Measurements from ENCODE around the gene SLC9A5. TPM values are rescaled to one million over a fixed set of nuclear protein-coding genes. Genes with fewer than 3 reads are reported as not detected.

Gene SLC9A5
- total and polyA plus RNA-seq, 9 of the 15 experiments (the other 6 are each of a cell fraction or from before 2014, with no cell fraction given): 0.06 to 3.1 (median 1.2) TPM

GRCh38 chr16:67265834-67266233 lies 17.1 kb downstream of the SLC9A5 start:
- Histone ChIP-seq H3K4me2 (ENCODE audit: insufficient read depth, low read length) (no peak overlapping the region), H3K27me3 (ENCODE audit: control insufficient read depth in 2 of 2, insufficient read depth in 2 of 2, low read length in 2 of 2) (no peaks in the 10 kb centered on the region), H2AFZ (ENCODE audit: low read depth, low read length) (no peak overlapping the region), H3K9ac (ENCODE audit: insufficient read depth in 1 of 2, low read depth in 2 of 2, low read length in 2 of 2) (peak overlapping the region in 1 of 2 experiments; percentile 6; a peak in 1 of 4 replicates), H4K20me1 (replicated peaks; ENCODE audit: control insufficient read depth, insufficient read depth, low read length) (no peaks in the 10 kb centered on the region), H3K36me3 (ENCODE audit: control insufficient read depth, insufficient read depth, low read length) (no peaks in the 10 kb centered on the region), H3K27ac (ENCODE audit: extremely low read depth, low read depth, low read length) (no peak overlapping the region), H3K4me3 (no peak overlapping the region), H3K9me1 (ENCODE audit: control insufficient read depth, insufficient read depth, low read length) (no peaks in the 10 kb centered on the region), H3K79me2 (ENCODE audit: control insufficient read depth, insufficient read depth, low read length) (no peaks in the 10 kb centered on the region), H3K4me1 (replicated peaks in 1 of 2; ENCODE audit: control insufficient read depth in 2 of 2, insufficient read depth in 2 of 2, low read length in 2 of 2) (peaks cover 24 to 32% of the 10 kb centered on the region in 2 experiments), H3K9me3 (replicated peaks; ENCODE audit: control insufficient read depth, insufficient read depth, low read depth, low read length) (no peaks in the 10 kb centered on the region)
- DNase-seq (ENCODE audit: extremely low read depth in 1 of 4, low spot score in 3 of 4) (no peak), FAIRE-seq (no peak), ATAC-seq (no peak)
- BruUV-seq (replicated peaks): no TSS peak
- POLR2A ChIA-PET: interaction anchor here (0.8 to 1.7 kb wide), 5 partner anchors 13 to 366 kb away, joined by 3 to 9 read pairs (median 4); partner anchors contain the start of gene PLEKHG4
- in situ Hi-C loops (cut with MboI): no loop called here
- CTCF ChIA-PET (ENCODE audit: low intra/inter-chr PET ratio): no interaction called here
- 68% methylated on average over 8 of the region's 8 CpGs for WGBS (ENCODE audit: insufficient coverage, low coverage, missing lambda C conversion rate)
- intact Hi-C loops (cut with micrococcal nuclease): no loop called here
- TF ChIP-seq, protein P1, sequence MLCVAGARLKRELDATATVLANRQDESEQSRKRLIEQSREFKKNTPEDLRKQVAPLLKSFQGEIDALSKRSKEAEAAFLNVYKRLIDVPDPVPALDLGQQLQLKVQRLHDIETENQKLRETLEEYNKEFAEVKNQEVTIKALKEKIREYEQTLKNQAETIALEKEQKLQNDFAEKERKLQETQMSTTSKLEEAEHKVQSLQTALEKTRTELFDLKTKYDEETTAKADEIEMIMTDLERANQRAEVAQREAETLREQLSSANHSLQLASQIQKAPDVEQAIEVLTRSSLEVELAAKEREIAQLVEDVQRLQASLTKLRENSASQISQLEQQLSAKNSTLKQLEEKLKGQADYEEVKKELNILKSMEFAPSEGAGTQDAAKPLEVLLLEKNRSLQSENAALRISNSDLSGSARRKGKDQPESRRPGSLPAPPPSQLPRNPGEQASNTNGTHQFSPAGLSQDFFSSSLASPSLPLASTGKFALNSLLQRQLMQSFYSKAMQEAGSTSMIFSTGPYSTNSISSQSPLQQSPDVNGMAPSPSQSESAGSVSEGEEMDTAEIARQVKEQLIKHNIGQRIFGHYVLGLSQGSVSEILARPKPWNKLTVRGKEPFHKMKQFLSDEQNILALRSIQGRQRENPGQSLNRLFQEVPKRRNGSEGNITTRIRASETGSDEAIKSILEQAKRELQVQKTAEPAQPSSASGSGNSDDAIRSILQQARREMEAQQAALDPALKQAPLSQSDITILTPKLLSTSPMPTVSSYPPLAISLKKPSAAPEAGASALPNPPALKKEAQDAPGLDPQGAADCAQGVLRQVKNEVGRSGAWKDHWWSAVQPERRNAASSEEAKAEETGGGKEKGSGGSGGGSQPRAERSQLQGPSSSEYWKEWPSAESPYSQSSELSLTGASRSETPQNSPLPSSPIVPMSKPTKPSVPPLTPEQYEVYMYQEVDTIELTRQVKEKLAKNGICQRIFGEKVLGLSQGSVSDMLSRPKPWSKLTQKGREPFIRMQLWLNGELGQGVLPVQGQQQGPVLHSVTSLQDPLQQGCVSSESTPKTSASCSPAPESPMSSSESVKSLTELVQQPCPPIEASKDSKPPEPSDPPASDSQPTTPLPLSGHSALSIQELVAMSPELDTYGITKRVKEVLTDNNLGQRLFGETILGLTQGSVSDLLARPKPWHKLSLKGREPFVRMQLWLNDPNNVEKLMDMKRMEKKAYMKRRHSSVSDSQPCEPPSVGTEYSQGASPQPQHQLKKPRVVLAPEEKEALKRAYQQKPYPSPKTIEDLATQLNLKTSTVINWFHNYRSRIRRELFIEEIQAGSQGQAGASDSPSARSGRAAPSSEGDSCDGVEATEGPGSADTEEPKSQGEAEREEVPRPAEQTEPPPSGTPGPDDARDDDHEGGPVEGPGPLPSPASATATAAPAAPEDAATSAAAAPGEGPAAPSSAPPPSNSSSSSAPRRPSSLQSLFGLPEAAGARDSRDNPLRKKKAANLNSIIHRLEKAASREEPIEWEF (CRISPR knock-in tag; IDR thresholded peaks at IDR 0.05): no peak
- TF ChIP-seq ZNF384 (IDR thresholded peaks at IDR 0.05; ENCODE audit: low read depth, low read length): no peak
- TF ChIP-seq PHB (CRISPR knock-in tag; IDR thresholded peaks at IDR 0.05): no peak
- TF ChIP-seq SMARCA5 (IDR thresholded peaks at IDR 0.05): no peak
- no peak for TF ChIP-seq ZNF124 (CRISPR knock-in tag; IDR thresholded peaks at IDR 0.05)
- TF ChIP-seq SNAPC5 (CRISPR knock-in tag; IDR thresholded peaks at IDR 0.05): no peak
- TF ChIP-seq TFE3 (CRISPR knock-in tag; IDR thresholded peaks at IDR 0.05): no peak
- TF ChIP-seq HMG20B (CRISPR knock-in tag; IDR thresholded peaks at IDR 0.05): no peak
- TF ChIP-seq PHF21A (IDR thresholded peaks at IDR 0.05; ENCODE audit: borderline replicate concordance, low read depth): no peak

Measured in K562 (cell line).